Hepatocyte (in vitro differentiated cells): ENCODE data around the gene USP14.

Experiments used
- CTCF ChIP-seq: fragments of 200-600 bp; sonication (generic); IDR thresholded peaks from 2 replicates; pipeline ENCODE4 v1.5.1; 2016; ENCODE audit warnings: antibody characterized with exemption, mild to moderate bottlenecking; ENCODE audit not compliant: poor library complexity
- EZH2 ChIP-seq: fragments of 200-600 bp; sonication (generic); IDR thresholded peaks from 2 replicates; pipeline ENCODE4 v1.6.1; 2016; ENCODE audit warnings: antibody characterized with exemption, mild to moderate bottlenecking, borderline replicate concordance
- EZH2phosphoT487 ChIP-seq: fragments of 200-600 bp; sonication (generic); IDR thresholded peaks from one replicate; pipeline ENCODE4 v1.6.1; 2018; ENCODE audit warnings: antibody characterized with exemption, mild to moderate bottlenecking, low read depth, moderate library complexity; ENCODE audit not compliant: unreplicated experiment, severe bottlenecking

GRCh38 chr18:261398-262073 lies 103.2 kb downstream of the USP14 start:
- TF ChIP-seq CTCF (no peak), EZH2 (no peak), EZH2phosphoT487 (no peak)
